SU-DHL-6 (cell line): ENCODE results near the gene SLC24A3.

Experiments
- EZH2phosphoT487 ChIP-seq: fragments of 200-600 bp; sonication (generic), shearing (Covaris generic); conservative IDR thresholded peaks from 2 replicates; pipeline ENCODE4 v1.6.1; 2018; ENCODE audit warnings: mild to moderate bottlenecking, antibody characterized with exemption, low read length, moderate library complexity, mixed read lengths
- TF ChIP-seq, protein P1 (sequence below): fragments of 200-600 bp; sonication (generic); IDR thresholded peaks from one replicate; pipeline ENCODE4 v1.5.1; 2017; ENCODE audit warnings: antibody characterized with exemption, mild to moderate bottlenecking, low read length, moderate library complexity; ENCODE audit not compliant: insufficient read depth, poor library complexity, severe bottlenecking

DNA sequence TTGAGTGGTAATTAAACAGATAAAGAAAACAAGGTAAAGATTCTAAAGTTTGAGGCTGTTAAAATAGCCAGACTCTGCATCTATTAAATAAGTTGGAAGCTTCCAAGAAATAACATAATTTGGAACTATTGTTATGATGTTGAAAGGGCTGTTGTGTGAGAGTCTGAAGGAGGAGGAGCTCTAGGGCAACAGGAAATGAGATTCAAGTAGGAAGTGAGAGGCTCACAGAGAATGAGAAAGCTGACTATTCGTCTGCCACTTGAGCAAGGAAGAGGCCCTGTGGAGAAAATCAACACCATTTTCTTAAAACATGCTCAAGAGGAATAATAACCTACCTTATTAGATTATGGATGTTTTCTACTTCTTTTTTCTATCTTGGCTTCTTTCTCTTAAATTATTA is 185.2 kb downstream of the SLC24A3 start:
- TF ChIP-seq, protein P1, sequence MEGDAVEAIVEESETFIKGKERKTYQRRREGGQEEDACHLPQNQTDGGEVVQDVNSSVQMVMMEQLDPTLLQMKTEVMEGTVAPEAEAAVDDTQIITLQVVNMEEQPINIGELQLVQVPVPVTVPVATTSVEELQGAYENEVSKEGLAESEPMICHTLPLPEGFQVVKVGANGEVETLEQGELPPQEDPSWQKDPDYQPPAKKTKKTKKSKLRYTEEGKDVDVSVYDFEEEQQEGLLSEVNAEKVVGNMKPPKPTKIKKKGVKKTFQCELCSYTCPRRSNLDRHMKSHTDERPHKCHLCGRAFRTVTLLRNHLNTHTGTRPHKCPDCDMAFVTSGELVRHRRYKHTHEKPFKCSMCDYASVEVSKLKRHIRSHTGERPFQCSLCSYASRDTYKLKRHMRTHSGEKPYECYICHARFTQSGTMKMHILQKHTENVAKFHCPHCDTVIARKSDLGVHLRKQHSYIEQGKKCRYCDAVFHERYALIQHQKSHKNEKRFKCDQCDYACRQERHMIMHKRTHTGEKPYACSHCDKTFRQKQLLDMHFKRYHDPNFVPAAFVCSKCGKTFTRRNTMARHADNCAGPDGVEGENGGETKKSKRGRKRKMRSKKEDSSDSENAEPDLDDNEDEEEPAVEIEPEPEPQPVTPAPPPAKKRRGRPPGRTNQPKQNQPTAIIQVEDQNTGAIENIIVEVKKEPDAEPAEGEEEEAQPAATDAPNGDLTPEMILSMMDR, result no peak
- no peak for TF ChIP-seq EZH2phosphoT487
